H1 (cell line): ENCODE measurements around the gene PRAMEF20. TPM values are rescaled to one million over a fixed set of nuclear protein-coding genes. Genes with fewer than 3 reads are reported as not detected.

Experiments used
- CTCF ChIA-PET: fragments of 300-600 bp; sonication (Branson Sonifier 250); formaldehyde crosslinking; loops from one replicate; lab custom pipeline; 2021; ENCODE audit not compliant: partially characterized antibody; lab: Charles Lee
- POLR2A ChIA-PET: fragments of 300-600 bp; sonication (Branson Sonifier 250); formaldehyde crosslinking; loops from one replicate; lab custom pipeline; 2021; ENCODE audit warnings: inconsistent platforms; ENCODE audit not compliant: partially characterized antibody; lab: Charles Lee
- DNase-seq, 2 experiments: peaks; one replicate each; pipeline versions ENCODE4 v3.0.0 to v3.0.0-alpha.2; 2010 to 2022; ENCODE audit warnings: low spot score in 2 of 2, low read depth in 1 of 2, mixed read lengths in 1 of 2
- FAIRE-seq: peaks from 2 replicates; lab custom pipeline; 2011; peaks lifted over from hg19 to GRCh38; lab: Jason Lieb, UNC
- H2AFZ ChIP-seq: 2 replicates; pipeline ENCODE4 v1.8.1; 2012; ENCODE audit warnings: low read length, inconsistent platforms
- H2AK5ac ChIP-seq: 2 replicates; pipeline ENCODE4 v1.6.1; 2013; ENCODE audit warnings: low read depth, low read length
- H2BK120ac ChIP-seq: replicated peaks from 2 replicates; pipeline ENCODE3; 2013; ENCODE audit warnings: low read depth, low read length, inconsistent platforms
- H2BK12ac ChIP-seq: 2 replicates; pipeline ENCODE4 v1.6.1; 2013; ENCODE audit warnings: low read depth, low read length
- H2BK15ac ChIP-seq: 2 replicates; pipeline ENCODE4 v1.6.1; 2013; ENCODE audit warnings: low read length
- H2BK20ac ChIP-seq: 2 replicates; pipeline ENCODE4 v1.6.1; 2013; ENCODE audit warnings: low read length
- H2BK5ac ChIP-seq: 2 replicates; pipeline ENCODE4 v1.6.1; 2013; ENCODE audit warnings: low read depth, low read length
- H3K14ac ChIP-seq: 2 replicates; pipeline ENCODE4 v1.6.1; 2013; ENCODE audit warnings: inconsistent platforms; ENCODE audit not compliant: insufficient read length
- H3K18ac ChIP-seq: 2 replicates; pipeline ENCODE4 v1.6.1; 2013; ENCODE audit warnings: low read length; ENCODE audit errors: extremely low read depth
- H3K23ac ChIP-seq: 2 replicates; pipeline ENCODE4 v1.6.1; 2013; ENCODE audit warnings: inconsistent platforms; ENCODE audit not compliant: insufficient read length
- H3K23me2 ChIP-seq: 2 replicates; pipeline ENCODE4 v1.6.1; 2013; ENCODE audit warnings: low read depth, low read length
- H3K27ac ChIP-seq: 2 replicates; pipeline ENCODE4 v1.6.1; 2011; ENCODE audit warnings: low read depth, low read length, inconsistent platforms
- H3K27me3 ChIP-seq, 4 experiments: replicated peaks in 1 of 4; 1 replicate in 1 of 4; 2 replicates in 3 of 4; pipeline versions ENCODE4 v1.6.1 to v1.8.1; 2011 to 2013; ENCODE audit warnings: low read length in 3 of 4, mild to moderate bottlenecking in 3 of 4, inconsistent platforms in 2 of 4, mixed read lengths in 2 of 4, moderate library complexity in 1 of 4; ENCODE audit not compliant: control insufficient read depth in 3 of 4, insufficient read depth in 3 of 4; ENCODE audit errors: extremely low read depth in 1 of 4
- H3K36me3 ChIP-seq, 4 experiments: 2 replicates each; pipeline versions ENCODE4 v1.6.1 to v1.8.1; 2011 to 2013; ENCODE audit warnings: mild to moderate bottlenecking in 4 of 4, low read length in 3 of 4, moderate library complexity in 2 of 4, control low read depth in 1 of 4, inconsistent platforms in 1 of 4; ENCODE audit not compliant: insufficient read depth in 4 of 4, control insufficient read depth in 2 of 4
- H3K4ac ChIP-seq: replicated peaks from 2 replicates; pipeline ENCODE3; 2013; ENCODE audit warnings: low read length, low read depth, mixed read lengths, inconsistent platforms; ENCODE audit not compliant: insufficient read length
- H3K4me1 ChIP-seq, 4 experiments: replicated peaks in 1 of 4; 1 replicate in 1 of 4; 2 replicates in 3 of 4; pipeline versions ENCODE4 v1.6.1 to v1.8.1; 2011 to 2013; ENCODE audit warnings: low read length in 3 of 4, inconsistent platforms in 2 of 4, mixed read lengths in 1 of 4; ENCODE audit not compliant: insufficient read depth in 4 of 4, control insufficient read depth in 3 of 4
- H3K4me2 ChIP-seq, 2 experiments: 2 replicates each; pipeline versions ENCODE4 v1.6.1 to v1.8.1; 2011 to 2013; ENCODE audit warnings: low read depth in 2 of 2, low read length in 2 of 2, control low read depth in 1 of 2, inconsistent platforms in 1 of 2, mild to moderate bottlenecking in 1 of 2; ENCODE audit not compliant: insufficient read depth in 1 of 2
- H3K4me3 ChIP-seq, 4 experiments: fragments of 200-600, 300-600 bp in 1 of 4; sonication (generic), shearing (Covaris generic), sonication (Bioruptor Twin) in 1 of 4; 2 replicates each; pipeline versions ENCODE4 v1.5.1 to v1.8.1; 2011 to 2016; ENCODE audit warnings: low read length in 4 of 4, low read depth in 3 of 4, control low read depth in 2 of 4, inconsistent platforms in 2 of 4, mild to moderate bottlenecking in 2 of 4, mixed read lengths in 1 of 4, moderate library complexity in 1 of 4; ENCODE audit not compliant: insufficient read depth in 2 of 4; ENCODE audit errors: extremely low read depth in 1 of 4
- H3K56ac ChIP-seq: replicated peaks from 2 replicates; pipeline ENCODE3; 2013; ENCODE audit warnings: low read depth, mild to moderate bottlenecking, mixed read lengths, low read length, inconsistent platforms; ENCODE audit not compliant: insufficient read length
- H3K79me1 ChIP-seq: 2 replicates; pipeline ENCODE4 v1.6.1; 2013; ENCODE audit warnings: low read depth, low read length, control low read depth
- H3K79me2 ChIP-seq, 2 experiments: 2 replicates each; pipeline versions ENCODE4 v1.6.1 to v1.8.1; 2012 to 2013; ENCODE audit warnings: low read length in 2 of 2, mild to moderate bottlenecking in 2 of 2, inconsistent platforms in 1 of 2; ENCODE audit not compliant: insufficient read depth in 2 of 2, control insufficient read depth in 1 of 2
- H3K9ac ChIP-seq, 4 experiments: replicated peaks in 1 of 4; 1 replicate in 1 of 4; 2 replicates in 3 of 4; pipeline versions ENCODE4 v1.6.1 to v1.8.1; 2011 to 2013; ENCODE audit warnings: low read depth in 3 of 4, low read length in 3 of 4, control low read depth in 2 of 4, mild to moderate bottlenecking in 2 of 4, moderate library complexity in 2 of 4, inconsistent platforms in 1 of 4; ENCODE audit errors: extremely low read depth in 1 of 4
- H3K9me3 ChIP-seq, 2 experiments: 2 replicates each; pipeline versions ENCODE4 v1.6.1 to v1.8.1; 2012 to 2013; ENCODE audit warnings: mild to moderate bottlenecking in 2 of 2, moderate library complexity in 2 of 2, control low read depth in 1 of 2, inconsistent platforms in 1 of 2, low read depth in 1 of 2, low read length in 1 of 2, mixed read lengths in 1 of 2; ENCODE audit not compliant: insufficient read depth in 2 of 2
- H4K20me1 ChIP-seq, 2 experiments: replicated peaks in 1 of 2; 2 replicates each; pipeline versions ENCODE3 to v1.8.1; 2011 to 2013; ENCODE audit warnings: inconsistent platforms in 2 of 2, low read length in 2 of 2, mild to moderate bottlenecking in 1 of 2; ENCODE audit not compliant: insufficient read depth in 2 of 2, control insufficient read depth in 1 of 2
- H4K5ac ChIP-seq: 2 replicates; pipeline ENCODE4 v1.6.1; 2013; ENCODE audit warnings: low read length, low read depth, mixed read lengths, inconsistent platforms; ENCODE audit not compliant: insufficient read length
- H4K8ac ChIP-seq: 2 replicates; pipeline ENCODE4 v1.8.0; 2013; ENCODE audit warnings: mild to moderate bottlenecking, moderate library complexity, low read length, inconsistent platforms; ENCODE audit not compliant: insufficient read depth; ENCODE audit errors: extremely low read depth
- H4K91ac ChIP-seq: replicated peaks from 2 replicates; pipeline ENCODE3; 2013; ENCODE audit warnings: low read length, mixed read lengths, inconsistent platforms; ENCODE audit not compliant: insufficient read length
- CBX5 ChIP-seq: fragments of 300-800, 300-1000 bp; sonication (generic); IDR thresholded peaks from 2 replicates; pipeline ENCODE4 v1.7.1; 2016; ENCODE audit warnings: antibody characterized with exemption, low read length, low read depth
- CEBPB ChIP-seq: IDR thresholded peaks from 2 replicates; pipeline ENCODE4 v1.6.1; 2012; ENCODE audit warnings: low read depth, low read length
- EP300 ChIP-seq, 2 experiments: IDR thresholded peaks; 1 replicate in 1 of 2; 2 replicates in 1 of 2; pipeline ENCODE4 v1.6.1; 2011 to 2012; ENCODE audit warnings: low read depth in 2 of 2, low read length in 2 of 2, mild to moderate bottlenecking in 2 of 2, borderline replicate concordance in 1 of 2, inconsistent platforms in 1 of 2, moderate library complexity in 1 of 2
- EZH2 ChIP-seq: fragments of 200-600 bp; sonication (generic); IDR thresholded peaks from 2 replicates; pipeline ENCODE4 v1.7.1; 2012; ENCODE audit warnings: low read depth, mild to moderate bottlenecking, moderate library complexity, low read length, inconsistent platforms; ENCODE audit not compliant: severe bottlenecking
- NANOG ChIP-seq: IDR thresholded peaks from 2 replicates; pipeline ENCODE4 v1.6.1; 2011; ENCODE audit warnings: low read length, low read depth, mild to moderate bottlenecking, inconsistent platforms; ENCODE audit not compliant: insufficient read depth, poor library complexity, severe bottlenecking
- PHF8 ChIP-seq: fragments of 200-600 bp; sonication (generic); conservative IDR thresholded peaks from 2 replicates; pipeline ENCODE4 v1.7.1; 2012; ENCODE audit warnings: low read depth, mild to moderate bottlenecking, inconsistent platforms, low read length, moderate library complexity
- POLR2A ChIP-seq, 2 experiments: IDR thresholded peaks; 1 replicate in 1 of 2; 2 replicates in 1 of 2; pipeline ENCODE4 v1.6.1; 2011; ENCODE audit warnings: low read depth in 2 of 2, low read length in 2 of 2, mild to moderate bottlenecking in 2 of 2; ENCODE audit errors: control extremely low read depth in 1 of 2
- RBBP5 ChIP-seq: IDR thresholded peaks from 2 replicates; pipeline ENCODE4 v1.7.1; 2012; ENCODE audit warnings: low read depth, mild to moderate bottlenecking, inconsistent platforms, low read length, moderate library complexity, borderline replicate concordance
- RXRA ChIP-seq: IDR thresholded peaks from 2 replicates; pipeline ENCODE4 v1.6.1; 2011; ENCODE audit warnings: low read depth, mild to moderate bottlenecking, low read length, moderate library complexity; ENCODE audit not compliant: insufficient read depth
- SIRT6 ChIP-seq: IDR thresholded peaks from one replicate; pipeline ENCODE4 v1.7.1; 2012; ENCODE audit warnings: low read length, inconsistent platforms
- SP1 ChIP-seq: IDR thresholded peaks from 2 replicates; pipeline ENCODE4 v1.6.1; 2011; ENCODE audit warnings: low read depth, low read length
- SP2 ChIP-seq: IDR thresholded peaks from 2 replicates; pipeline ENCODE4 v1.6.1; 2012; ENCODE audit warnings: mild to moderate bottlenecking, low read length, inconsistent platforms
- SP4 ChIP-seq: IDR thresholded peaks from 2 replicates; pipeline ENCODE4 v1.6.1; 2012; ENCODE audit warnings: low read length, inconsistent platforms
- TAF1 ChIP-seq: IDR thresholded peaks from 2 replicates; pipeline ENCODE4 v1.6.1; 2011; ENCODE audit warnings: mild to moderate bottlenecking, low read depth, low read length
- TCF12 ChIP-seq: IDR thresholded peaks from 2 replicates; pipeline ENCODE4 v1.6.1; 2011; ENCODE audit warnings: low read depth, mild to moderate bottlenecking, low read length
- WGBS, 2 experiments: shearing (Covaris generic) in 1 of 2; methylation state at CpG; one replicate each; pipeline versions ENCODE4 v1.1.6 to v1.1.7; 2013 to 2015; ENCODE audit warnings: low lambda C conversion rate in 2 of 2, mixed read lengths in 2 of 2, inconsistent platforms in 1 of 2, low coverage in 1 of 2, missing lambda C conversion rate in 1 of 2; ENCODE audit not compliant: insufficient replicate concordance in 2 of 2, insufficient coverage in 1 of 2, insufficient read length in 1 of 2; ENCODE audit errors: extremely low coverage in 1 of 2, missing lambda C conversion rate in 1 of 2; 5-methylcytosine and 5-hydroxymethylcytosine counted together
- polyA plus RNA-seq, 7 experiments: library from polyadenylated mRNA; depleted of rRNA in 3 of 7; stranded (reverse) in 5 of 7; unstranded in 2 of 7; fragments of >200 nt in 5 of 7; fragments of 200-250 nt in 2 of 7; gene quantifications; 1 replicate in 5 of 7; 2 replicates in 1 of 7; 4 replicates in 1 of 7; pipeline versions ENCODE4 v1.2.1 to v1.2.3, GENCODE V29; 2011 to 2013; ENCODE audit warnings: missing spikeins in 2 of 7, mixed read lengths in 2 of 7
- total RNA-seq: library from RNA; stranded (reverse); fragmentation: NEBNext Ultra II Directional; extraction: Animal tissue kit (Norgen Biotek cat#: 25700); gene quantifications from 2 replicates; pipeline ENCODE4 v1.2.1, GENCODE V29; 2021

PRAMEF20 gene
- total and polyA plus RNA-seq, 2 of the 8 experiments (the other 6 are each of a cell fraction or from before 2014, with no cell fraction given), result not detected

DNA sequence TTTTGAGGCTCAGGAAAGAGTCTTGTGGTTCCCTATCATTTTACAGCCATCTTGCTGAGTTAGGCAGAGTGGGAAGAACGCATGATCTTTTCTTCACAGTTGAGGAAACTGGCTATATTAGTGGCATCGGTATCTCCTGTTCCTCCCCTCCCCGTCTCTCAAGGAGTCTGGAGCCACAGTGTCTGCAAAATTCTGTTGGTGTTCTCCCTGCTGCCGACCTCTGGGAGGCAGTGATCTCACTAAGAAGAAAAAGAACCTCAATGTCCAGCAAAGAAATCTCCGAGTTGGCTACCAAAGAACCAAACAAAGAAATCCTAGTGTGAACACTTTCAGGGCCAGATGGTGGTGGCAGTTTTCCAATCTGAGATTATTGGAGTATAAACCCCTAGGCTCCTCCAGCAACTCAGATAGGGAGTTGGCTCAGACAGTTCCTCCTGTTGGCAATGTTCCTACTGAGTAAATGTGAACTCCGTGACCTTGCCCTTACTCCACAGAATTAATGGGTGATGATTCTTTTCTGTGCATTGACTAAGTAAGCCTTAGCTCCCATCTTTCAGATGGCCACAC is 41.2 kb downstream of the PRAMEF20 start:
- H2BK20ac ChIP-seq, result no peak overlapping the region
- peaks cover 36 to 65% of the 10 kb centered on the region in 2 experiments for H3K9me3 ChIP-seq
- 75% methylated on average over 6 of the region's 6 CpGs; no CpG with 5 or more reads in 1 of the 2 experiments for WGBS, 2 experiments
- no peaks in the 10 kb centered on the region for H3K4me1 ChIP-seq
- no peaks in the 10 kb centered on the region for H3K36me3 ChIP-seq
- no peak overlapping the region for H2BK12ac ChIP-seq
- no peak overlapping the region for H3K4ac ChIP-seq
- H4K5ac ChIP-seq, result no peak overlapping the region
- no peak overlapping the region for H2BK15ac ChIP-seq
- H3K23ac ChIP-seq, result no peak overlapping the region
- FAIRE-seq (no peak), DNase-seq (no peak)
- no peak overlapping the region for H2BK120ac ChIP-seq
- no peak overlapping the region for H2BK5ac ChIP-seq
- H3K23me2 ChIP-seq, result no peaks in the 10 kb centered on the region
- H3K4me3 ChIP-seq, result no peak overlapping the region
- H3K18ac ChIP-seq, result no peak overlapping the region
- H4K91ac ChIP-seq, result no peak overlapping the region
- CTCF ChIA-PET, result no interaction called here
- H4K8ac ChIP-seq, result no peak overlapping the region
- no peaks in the 10 kb centered on the region for H3K79me2 ChIP-seq
- TF ChIP-seq EZH2, result no peak
- no peak for TF ChIP-seq CEBPB
- TF ChIP-seq SP1, result no peak
- no peak for TF ChIP-seq SIRT6
- TF ChIP-seq TCF12, result no peak
- no peak for TF ChIP-seq RXRA
- TF ChIP-seq SP4, result no peak
- TF ChIP-seq SP2, result no peak
- no peak for TF ChIP-seq POLR2A (IDR thresholded peaks at IDR 0.05; ENCODE audit: control extremely low read depth in 1 of 2, low read depth in 2 of 2, low read length in 2 of 2)
- no peak for TF ChIP-seq NANOG
- TF ChIP-seq RBBP5, result no peak
- TF ChIP-seq PHF8, result no peak
- no peak for TF ChIP-seq CBX5
- no peak for TF ChIP-seq EP300 (IDR thresholded peaks at IDR 0.05; ENCODE audit: borderline replicate concordance in 1 of 2, low read depth in 2 of 2, low read length in 2 of 2)
- TF ChIP-seq TAF1, result no peak
- no peak overlapping the region for H3K27ac ChIP-seq
- H3K14ac ChIP-seq, result no peak overlapping the region
- POLR2A ChIA-PET, result no interaction called here
- no peak overlapping the region for H2AFZ ChIP-seq
- H4K20me1 ChIP-seq, result no peaks in the 10 kb centered on the region
- no peak overlapping the region for H3K4me2 ChIP-seq
- no peaks in the 10 kb centered on the region for H3K79me1 ChIP-seq
- no peak overlapping the region for H3K9ac ChIP-seq
- H3K27me3 ChIP-seq, result no peaks in the 10 kb centered on the region
- no peak overlapping the region for H3K56ac ChIP-seq
- no peak overlapping the region for H2AK5ac ChIP-seq
